ENCODE measurements around the gene FZD7. TPM values are rescaled to one million over a fixed set of nuclear protein-coding genes. Genes with fewer than 3 reads are reported as not detected.

Gene FZD7
- total and polyA plus RNA-seq, 10 of the 15 experiments (the other 5 are each of a cell fraction or from before 2014, with no cell fraction given), result 0.24 to 2.4 (median 0.75) TPM

GRCh38 chr2:202005272-202005887 is 28.3 kb upstream of the FZD7 start (continued):
- TF ChIP-seq, protein P1, sequence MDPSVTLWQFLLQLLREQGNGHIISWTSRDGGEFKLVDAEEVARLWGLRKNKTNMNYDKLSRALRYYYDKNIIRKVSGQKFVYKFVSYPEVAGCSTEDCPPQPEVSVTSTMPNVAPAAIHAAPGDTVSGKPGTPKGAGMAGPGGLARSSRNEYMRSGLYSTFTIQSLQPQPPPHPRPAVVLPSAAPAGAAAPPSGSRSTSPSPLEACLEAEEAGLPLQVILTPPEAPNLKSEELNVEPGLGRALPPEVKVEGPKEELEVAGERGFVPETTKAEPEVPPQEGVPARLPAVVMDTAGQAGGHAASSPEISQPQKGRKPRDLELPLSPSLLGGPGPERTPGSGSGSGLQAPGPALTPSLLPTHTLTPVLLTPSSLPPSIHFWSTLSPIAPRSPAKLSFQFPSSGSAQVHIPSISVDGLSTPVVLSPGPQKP (IDR thresholded peaks at IDR 0.05; ENCODE audit: low read depth, low read length), result no peak
- TF ChIP-seq SUPT20H (IDR thresholded peaks at IDR 0.05; ENCODE audit: borderline replicate concordance, control insufficient read depth, low read depth, low read length) (no peak), SP1 (IDR thresholded peaks at IDR 0.05; ENCODE audit: low read depth, low read length) (no peak), POLR2AphosphoS5 (IDR thresholded peaks at IDR 0.05; ENCODE audit: low read length) (no peak), MLLT1 (IDR thresholded peaks at IDR 0.05) (no peak; the same call in 1 of the 2 replicates), EED (IDR thresholded peaks at IDR 0.05; ENCODE audit: low read depth) (peak; percentile 53; the same call in 1 of the 2 replicates), IKZF1 (conservative IDR thresholded peaks at IDR 0.05) (peak; percentile 74), RB1 (IDR thresholded peaks at IDR 0.05; ENCODE audit: borderline replicate concordance) (0 out of 2 replicates have a peak, but pooled peaks have one; percentile 29), NFIC (IDR thresholded peaks at IDR 0.05; ENCODE audit: low read depth, low read length) (no peak), EP300 (IDR thresholded peaks at IDR 0.05; ENCODE audit: borderline replicate concordance in 1 of 2, control insufficient read depth in 1 of 2, low read depth in 2 of 2, low read length in 2 of 2) (peak; percentile 61 to 63; a peak in 1 of 4 replicates), MTA2 (IDR thresholded peaks at IDR 0.05; ENCODE audit: low read depth) (peak; percentile 17; the same call in 1 of the 2 replicates), IKZF2 (IDR thresholded peaks at IDR 0.05) (peak; percentile 31 to 35; a peak in 3 of 4 replicates), HDGF (IDR thresholded peaks at IDR 0.05) (0 out of 2 replicates have a peak, but pooled peaks have one; percentile 29), DPF2 (IDR thresholded peaks at IDR 0.05) (peak; percentile 40; the same call in 1 of the 2 replicates), ZNF384 (IDR thresholded peaks at IDR 0.05; ENCODE audit: borderline replicate concordance, low read depth, low read length) (peak; percentile 93)

All from GM12878 (cell line).